ENCODE data around the gene PBRM1.

GRCh38 chr3:52546111-52546901 lies 139.4 kb downstream of the PBRM1 start:
- no peak for TF ChIP-seq CTCF (IDR thresholded peaks at IDR 0.05)
- TF ChIP-seq POLR2A (IDR thresholded peaks at IDR 0.05), result no peak
